MM.1S (cell line): ENCODE results near the gene PIEZO2.

Experiments
- DNase-seq: peaks from one replicate; pipeline ENCODE4 v3.0.0-alpha.2; 2015
- H2AFZ ChIP-seq: fragments of 300-600 bp; sonication (generic); 2 replicates; pipeline ENCODE4 v1.6.0; 2016; ENCODE audit warnings: antibody characterized with exemption, low read length
- H3F3A ChIP-seq: fragments of 300-600 bp; sonication (generic); 2 replicates; pipeline ENCODE4 v1.6.1; 2016; ENCODE audit warnings: mild to moderate bottlenecking, antibody characterized with exemption, low read length, moderate library complexity, mixed read lengths; ENCODE audit not compliant: insufficient read depth
- H3K27ac ChIP-seq: fragments of 300-600 bp; sonication (generic); 2 replicates; pipeline ENCODE4 v1.5.1; 2016; ENCODE audit warnings: mild to moderate bottlenecking, low read length
- H3K27me3 ChIP-seq: fragments of 300-600 bp; sonication (generic); replicated peaks from 2 replicates; pipeline ENCODE4 v1.6.0; 2016; ENCODE audit warnings: low read length; ENCODE audit not compliant: insufficient read depth
- H3K36me3 ChIP-seq: fragments of 300-600 bp; sonication (generic); replicated peaks from 2 replicates; pipeline ENCODE4 v1.6.1; 2016; ENCODE audit warnings: mild to moderate bottlenecking, low read length, mixed read lengths; ENCODE audit not compliant: insufficient read depth
- H3K4me1 ChIP-seq: fragments of 300-600 bp; sonication (generic); 2 replicates; pipeline ENCODE4 v1.6.1; 2016; ENCODE audit warnings: low read length, mixed read lengths
- H3K4me2 ChIP-seq: fragments of 300-600 bp; sonication (generic); 2 replicates; pipeline ENCODE4 v1.6.0; 2016; ENCODE audit warnings: low read depth, low read length
- H3K4me3 ChIP-seq: fragments of 300-600 bp; sonication (generic); 2 replicates; pipeline ENCODE4 v1.5.1; 2016; ENCODE audit warnings: low read length, mixed read lengths
- H3K79me2 ChIP-seq: fragments of 300-600 bp; sonication (generic); 2 replicates; pipeline ENCODE4 v1.6.1; 2016; ENCODE audit warnings: mixed run types, low read length, mixed read lengths
- H3K9ac ChIP-seq: fragments of 300-600 bp; sonication (generic); 2 replicates; pipeline ENCODE4 v1.6.1; 2016; ENCODE audit warnings: low read length, mixed read lengths
- H3K9me2 ChIP-seq: fragments of 300-600 bp; sonication (generic); replicated peaks from 2 replicates; pipeline ENCODE4 v1.6.1; 2016; ENCODE audit warnings: mild to moderate bottlenecking, low read length, mixed read lengths; ENCODE audit not compliant: insufficient read depth
- H3K9me3 ChIP-seq: fragments of 300-600 bp; sonication (generic); replicated peaks from 2 replicates; pipeline ENCODE4 v1.6.1; 2016; ENCODE audit warnings: mild to moderate bottlenecking, low read length, mixed read lengths; ENCODE audit not compliant: insufficient read depth
- H4K20me1 ChIP-seq: fragments of 300-600 bp; sonication (generic); 2 replicates; pipeline ENCODE4 v1.6.1; 2016; ENCODE audit warnings: mild to moderate bottlenecking, low read length, moderate library complexity, mixed read lengths; ENCODE audit not compliant: insufficient read depth
- EZH2 ChIP-seq: fragments of 300-600 bp; sonication (generic); optimal IDR thresholded peaks from 2 replicates; pipeline ENCODE3; 2017; ENCODE audit warnings: low read depth, mild to moderate bottlenecking, antibody characterized with exemption, low read length, mixed read lengths
- EZH2phosphoT487 ChIP-seq: fragments of 300-600 bp; sonication (generic); IDR thresholded peaks from 2 replicates; pipeline ENCODE4 v1.6.1; 2018; ENCODE audit warnings: antibody characterized with exemption, low read length
- TF ChIP-seq, protein P1 (sequence below): fragments of 300-600 bp; sonication (generic); IDR thresholded peaks from 2 replicates; pipeline ENCODE4 v1.5.1; 2016; ENCODE audit warnings: antibody characterized with exemption, low read length, mixed read lengths

The PIEZO2 gene

DNA sequence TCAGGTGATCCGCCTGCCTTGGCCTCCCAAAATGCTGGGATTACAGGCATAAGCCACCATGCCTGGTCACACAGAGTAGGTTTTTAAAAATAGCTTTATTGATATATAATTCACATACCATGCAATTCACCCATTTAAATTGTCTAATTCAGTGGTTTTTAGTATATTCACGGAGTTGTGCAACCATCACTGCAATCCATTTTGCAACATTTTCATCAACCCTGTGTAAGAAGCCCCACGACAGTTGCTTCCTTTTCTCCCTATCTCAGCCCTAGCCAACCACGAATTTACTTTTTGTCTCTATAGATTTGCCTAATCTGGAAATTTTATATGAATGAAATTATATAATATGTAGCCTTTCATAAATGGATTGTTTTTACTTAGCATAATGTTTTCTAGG lies 357.2 kb downstream of the PIEZO2 start:
- no peak overlapping the region for H3K9ac ChIP-seq
- H4K20me1 ChIP-seq, result no peaks in the 10 kb centered on the region
- no peaks in the 10 kb centered on the region for H3K79me2 ChIP-seq
- H3K4me2 ChIP-seq, result no peak overlapping the region
- H3K9me3 ChIP-seq, result no peaks in the 10 kb centered on the region
- no peaks in the 10 kb centered on the region for H3F3A ChIP-seq
- no peak overlapping the region for H3K4me3 ChIP-seq
- no peak overlapping the region for H3K27ac ChIP-seq
- no peaks in the 10 kb centered on the region for H3K4me1 ChIP-seq
- no peak overlapping the region for H2AFZ ChIP-seq
- no peak for DNase-seq
- H3K36me3 ChIP-seq, result no peaks in the 10 kb centered on the region
- TF ChIP-seq EZH2 (no peak), EZH2phosphoT487 (no peak)
- TF ChIP-seq, protein P1, sequence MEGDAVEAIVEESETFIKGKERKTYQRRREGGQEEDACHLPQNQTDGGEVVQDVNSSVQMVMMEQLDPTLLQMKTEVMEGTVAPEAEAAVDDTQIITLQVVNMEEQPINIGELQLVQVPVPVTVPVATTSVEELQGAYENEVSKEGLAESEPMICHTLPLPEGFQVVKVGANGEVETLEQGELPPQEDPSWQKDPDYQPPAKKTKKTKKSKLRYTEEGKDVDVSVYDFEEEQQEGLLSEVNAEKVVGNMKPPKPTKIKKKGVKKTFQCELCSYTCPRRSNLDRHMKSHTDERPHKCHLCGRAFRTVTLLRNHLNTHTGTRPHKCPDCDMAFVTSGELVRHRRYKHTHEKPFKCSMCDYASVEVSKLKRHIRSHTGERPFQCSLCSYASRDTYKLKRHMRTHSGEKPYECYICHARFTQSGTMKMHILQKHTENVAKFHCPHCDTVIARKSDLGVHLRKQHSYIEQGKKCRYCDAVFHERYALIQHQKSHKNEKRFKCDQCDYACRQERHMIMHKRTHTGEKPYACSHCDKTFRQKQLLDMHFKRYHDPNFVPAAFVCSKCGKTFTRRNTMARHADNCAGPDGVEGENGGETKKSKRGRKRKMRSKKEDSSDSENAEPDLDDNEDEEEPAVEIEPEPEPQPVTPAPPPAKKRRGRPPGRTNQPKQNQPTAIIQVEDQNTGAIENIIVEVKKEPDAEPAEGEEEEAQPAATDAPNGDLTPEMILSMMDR, result no peak
- H3K27me3 ChIP-seq, result peaks cover 31% of the 10 kb centered on the region
- no peaks in the 10 kb centered on the region for H3K9me2 ChIP-seq

DNA sequence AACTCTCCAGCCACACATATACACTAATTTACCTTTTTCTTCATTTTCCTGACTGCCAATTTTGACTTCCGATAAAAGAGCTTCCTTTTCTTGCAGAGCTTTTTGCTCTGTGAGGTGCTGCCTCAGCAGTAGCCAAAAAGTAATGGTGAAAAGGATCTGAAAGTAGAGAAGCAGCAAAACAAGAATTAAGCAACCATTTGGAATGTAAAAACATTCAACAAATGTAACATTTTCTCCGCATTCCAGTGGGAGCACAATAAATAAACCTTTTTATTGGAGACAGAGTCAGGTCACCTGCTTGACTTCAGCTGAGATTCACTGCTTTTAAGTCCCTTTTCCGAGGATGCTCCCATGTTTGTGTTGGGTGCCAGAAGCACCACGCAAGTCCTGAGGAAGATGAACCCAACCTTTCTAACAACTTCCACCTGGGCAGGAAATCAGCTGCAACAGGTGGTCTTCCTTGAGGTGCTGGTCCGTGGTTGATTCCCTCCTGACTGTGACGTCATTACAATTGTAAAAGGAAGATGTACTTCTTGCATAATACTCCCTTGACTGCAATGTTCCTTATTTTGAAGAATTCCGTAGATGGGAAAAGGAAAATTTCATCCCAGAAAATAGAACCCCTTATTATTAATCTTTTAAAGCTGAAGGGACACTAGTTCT lies 358.1 kb downstream of the PIEZO2 start:
- no peaks in the 10 kb centered on the region for H3F3A ChIP-seq
- no peaks in the 10 kb centered on the region for H3K4me1 ChIP-seq
- no peak overlapping the region for H3K4me2 ChIP-seq
- H3K4me3 ChIP-seq, result no peak overlapping the region
- H3K27me3 ChIP-seq, result peaks cover 40% of the 10 kb centered on the region
- H3K9ac ChIP-seq, result no peak overlapping the region
- no peaks in the 10 kb centered on the region for H3K9me2 ChIP-seq
- no peaks in the 10 kb centered on the region for H3K9me3 ChIP-seq
- no peak overlapping the region for H2AFZ ChIP-seq
- no peaks in the 10 kb centered on the region for H3K36me3 ChIP-seq
- H4K20me1 ChIP-seq, result no peaks in the 10 kb centered on the region
- no peak for TF ChIP-seq EZH2
- TF ChIP-seq, protein P1, result no peak
- TF ChIP-seq EZH2phosphoT487, result no peak
- DNase-seq, result no peak
- no peak overlapping the region for H3K27ac ChIP-seq
- no peaks in the 10 kb centered on the region for H3K79me2 ChIP-seq

DNA sequence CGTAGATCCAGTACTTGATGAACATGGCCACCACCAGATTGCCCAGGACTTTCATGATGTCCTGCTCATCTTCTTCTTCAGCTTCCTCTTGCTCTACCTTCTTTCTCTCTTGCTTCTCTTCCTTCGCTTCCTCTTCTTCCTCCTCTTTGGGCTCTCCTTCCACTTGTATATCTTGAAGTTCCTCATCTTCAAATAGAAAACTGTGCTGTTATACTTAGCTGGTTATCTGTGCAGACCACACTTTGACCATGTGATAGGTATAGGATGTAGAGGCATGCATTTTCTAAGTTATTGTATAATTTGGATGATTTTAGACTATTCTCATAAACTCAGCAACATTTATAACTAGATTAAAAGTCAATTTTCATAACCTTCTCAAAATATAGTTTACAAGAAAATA lies 360.2 kb downstream of the PIEZO2 start:
- no peaks in the 10 kb centered on the region for H3K9me2 ChIP-seq
- peaks cover 61% of the 10 kb centered on the region for H3K27me3 ChIP-seq
- no peak overlapping the region for H2AFZ ChIP-seq
- TF ChIP-seq EZH2phosphoT487, result no peak
- TF ChIP-seq, protein P1, result no peak
- no peak for TF ChIP-seq EZH2
- DNase-seq, result no peak
- no peak overlapping the region for H3K4me2 ChIP-seq
- H3F3A ChIP-seq, result no peaks in the 10 kb centered on the region
- no peak overlapping the region for H3K27ac ChIP-seq
- no peaks in the 10 kb centered on the region for H3K79me2 ChIP-seq
- H3K36me3 ChIP-seq, result no peaks in the 10 kb centered on the region
- no peak overlapping the region for H3K9ac ChIP-seq
- no peaks in the 10 kb centered on the region for H4K20me1 ChIP-seq
- no peaks in the 10 kb centered on the region for H3K4me1 ChIP-seq
- no peaks in the 10 kb centered on the region for H3K9me3 ChIP-seq
- no peak overlapping the region for H3K4me3 ChIP-seq
